ENCODE data around the gene ZNF587. TPM values are rescaled to one million over a fixed set of nuclear protein-coding genes. Genes with fewer than 3 reads are reported as not detected.

Gene ZNF587
- total RNA-seq, 1 experiment from 2014 or later: 57.3 TPM

- H3K4me1 ChIP-seq (ENCODE audit: control insufficient read depth, insufficient read depth, low read length): no peaks in the 10 kb centered on the region
- ATAC-seq: no peak
- TF ChIP-seq SIN3A (IDR thresholded peaks at IDR 0.05; ENCODE audit: borderline replicate concordance, insufficient read depth, low read depth, low read length): no peak
- TF ChIP-seq, protein P1, sequence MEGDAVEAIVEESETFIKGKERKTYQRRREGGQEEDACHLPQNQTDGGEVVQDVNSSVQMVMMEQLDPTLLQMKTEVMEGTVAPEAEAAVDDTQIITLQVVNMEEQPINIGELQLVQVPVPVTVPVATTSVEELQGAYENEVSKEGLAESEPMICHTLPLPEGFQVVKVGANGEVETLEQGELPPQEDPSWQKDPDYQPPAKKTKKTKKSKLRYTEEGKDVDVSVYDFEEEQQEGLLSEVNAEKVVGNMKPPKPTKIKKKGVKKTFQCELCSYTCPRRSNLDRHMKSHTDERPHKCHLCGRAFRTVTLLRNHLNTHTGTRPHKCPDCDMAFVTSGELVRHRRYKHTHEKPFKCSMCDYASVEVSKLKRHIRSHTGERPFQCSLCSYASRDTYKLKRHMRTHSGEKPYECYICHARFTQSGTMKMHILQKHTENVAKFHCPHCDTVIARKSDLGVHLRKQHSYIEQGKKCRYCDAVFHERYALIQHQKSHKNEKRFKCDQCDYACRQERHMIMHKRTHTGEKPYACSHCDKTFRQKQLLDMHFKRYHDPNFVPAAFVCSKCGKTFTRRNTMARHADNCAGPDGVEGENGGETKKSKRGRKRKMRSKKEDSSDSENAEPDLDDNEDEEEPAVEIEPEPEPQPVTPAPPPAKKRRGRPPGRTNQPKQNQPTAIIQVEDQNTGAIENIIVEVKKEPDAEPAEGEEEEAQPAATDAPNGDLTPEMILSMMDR (IDR thresholded peaks at IDR 0.05): peak; percentile 55; the same call in 1 of the 2 replicates
- intact Hi-C loops (cut with micrococcal nuclease; ENCODE audit: unreplicated experiment) (no loop called here), in situ Hi-C loops (cut with HindIII; ENCODE audit: low pct_unique_long_range_greater_than_20kb, low sequenced_read_pairs) (no loop called here)
- no peaks in the 10 kb centered on the region for H3K27me3 ChIP-seq (ENCODE audit: control insufficient read depth, insufficient read depth, low read length)
- DNase-seq (ENCODE audit: low read depth, low spot score): no peak
- ChIA-PET CTCF (no interaction called here), POLR2A (no interaction called here)
- no TSS peak for BruUV-seq (replicated peaks)
- no peak overlapping the region for H3K4me3 ChIP-seq (ENCODE audit: low read depth in 2 of 2, low read length in 2 of 2)
- H3K9me3 ChIP-seq (ENCODE audit: control insufficient read depth, insufficient read depth, low read depth, low read length): peaks cover 18% of the 10 kb centered on the region; the same call in 1 of the 2 replicates
- no peaks in the 10 kb centered on the region for H3K36me3 ChIP-seq (ENCODE audit: control insufficient read depth, insufficient read depth, low read length)
- H3K27ac ChIP-seq (ENCODE audit: low read length): no peak overlapping the region
Observed at GRCh38 chr19:57903618-57904184, 54.0 kb downstream of the ZNF587 start.

DNA sequence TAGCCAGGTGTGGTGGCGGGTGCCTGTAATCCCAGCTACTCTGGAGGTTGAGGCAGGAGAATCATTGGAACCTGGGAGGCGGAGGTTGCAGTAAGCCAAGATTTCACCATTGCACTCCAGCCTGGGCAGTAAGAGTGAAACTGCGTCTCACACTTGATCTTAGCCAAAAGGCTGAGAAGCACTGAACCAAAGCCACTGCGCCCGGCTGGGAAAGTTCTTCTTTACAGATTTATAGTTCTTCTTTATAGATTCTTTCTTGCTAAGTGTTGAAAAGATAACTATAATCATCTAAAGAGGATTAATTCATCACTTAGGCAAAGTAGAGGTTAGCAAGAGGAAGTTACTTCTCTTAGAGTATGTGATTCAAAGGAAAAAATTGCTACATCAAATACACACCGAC is 55.6 kb downstream of the ZNF587 start:
- CTCF ChIA-PET: no interaction called here
- H3K4me1 ChIP-seq (ENCODE audit: control insufficient read depth, insufficient read depth, low read length): no peaks in the 10 kb centered on the region
- in situ Hi-C loops (cut with HindIII; ENCODE audit: low pct_unique_long_range_greater_than_20kb, low sequenced_read_pairs): no loop called here
- DNase-seq (ENCODE audit: low read depth, low spot score): no peak
- no peak for ATAC-seq
- BruUV-seq (replicated peaks): no TSS peak
- H3K36me3 ChIP-seq (ENCODE audit: control insufficient read depth, insufficient read depth, low read length): no peaks in the 10 kb centered on the region
- no peak overlapping the region for H3K4me3 ChIP-seq (ENCODE audit: low read depth in 2 of 2, low read length in 2 of 2)
- peaks cover 21% of the 10 kb centered on the region; the same call in 1 of the 2 replicates for H3K9me3 ChIP-seq (ENCODE audit: control insufficient read depth, insufficient read depth, low read depth, low read length)
- POLR2A ChIA-PET: no interaction called here
- H3K27me3 ChIP-seq (ENCODE audit: control insufficient read depth, insufficient read depth, low read length): no peaks in the 10 kb centered on the region
- intact Hi-C loops (cut with micrococcal nuclease; ENCODE audit: unreplicated experiment): no loop called here
- TF ChIP-seq REST (IDR thresholded peaks at IDR 0.05; ENCODE audit: insufficient read depth in 1 of 2, low read depth in 2 of 2, low read length in 1 of 2) (no peak), SIN3A (IDR thresholded peaks at IDR 0.05; ENCODE audit: borderline replicate concordance, insufficient read depth, low read depth, low read length) (no peak)
- H3K27ac ChIP-seq (ENCODE audit: low read length): no peak overlapping the region

DNA sequence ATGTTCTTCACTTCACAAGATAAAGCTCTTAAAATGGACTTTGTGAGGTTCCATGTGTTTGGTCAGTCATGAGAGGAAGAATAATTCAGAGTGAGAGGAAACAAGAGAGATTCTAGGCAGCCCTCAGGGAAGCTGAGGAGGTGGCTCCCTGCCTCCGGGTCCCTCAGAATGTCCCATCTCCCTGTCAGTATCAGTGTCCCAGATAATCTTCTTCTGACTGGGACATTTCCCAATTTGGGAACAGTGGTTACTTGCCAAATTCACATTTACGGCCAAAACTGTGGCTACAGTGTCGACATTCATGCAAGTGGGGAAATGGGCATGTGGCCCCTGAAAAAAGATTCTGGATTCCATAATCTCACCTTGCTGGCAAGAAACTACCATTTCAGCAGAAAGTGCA is 57.7 kb downstream of the ZNF587 start:
- no peak overlapping the region for H3K4me3 ChIP-seq (ENCODE audit: low read depth in 2 of 2, low read length in 2 of 2)
- intact Hi-C loops (cut with micrococcal nuclease; ENCODE audit: unreplicated experiment) (no loop called here), in situ Hi-C loops (cut with HindIII; ENCODE audit: low pct_unique_long_range_greater_than_20kb, low sequenced_read_pairs) (no loop called here)
- TF ChIP-seq REST (IDR thresholded peaks at IDR 0.05; ENCODE audit: insufficient read depth in 1 of 2, low read depth in 2 of 2, low read length in 1 of 2) (no peak), POLR2AphosphoS5 (IDR thresholded peaks at IDR 0.05; ENCODE audit: low read depth, low read length) (no peak), TCF7L2 (IDR thresholded peaks at IDR 0.05; ENCODE audit: low read depth, low read length) (no peak), SIN3A (IDR thresholded peaks at IDR 0.05; ENCODE audit: borderline replicate concordance, insufficient read depth, low read depth, low read length) (no peak)
- TF ChIP-seq, protein P1 (IDR thresholded peaks at IDR 0.05): no peak
- no TSS peak for BruUV-seq (replicated peaks)
- ChIA-PET POLR2A (no interaction called here), CTCF (interaction anchor here (0.7 kb wide), 1 partner anchor 421 kb away, joined by 3 read pairs; no protein-coding TSS in a partner anchor)
- no peaks in the 10 kb centered on the region for H3K27me3 ChIP-seq (ENCODE audit: control insufficient read depth, insufficient read depth, low read length)
- H3K9me3 ChIP-seq (ENCODE audit: control insufficient read depth, insufficient read depth, low read depth, low read length): peaks cover 33% of the 10 kb centered on the region; the same call in 1 of the 2 replicates
- ATAC-seq: no peak
- no peak for DNase-seq (ENCODE audit: low read depth, low spot score)
- H3K4me1 ChIP-seq (ENCODE audit: control insufficient read depth, insufficient read depth, low read length): no peaks in the 10 kb centered on the region
- H3K27ac ChIP-seq (ENCODE audit: low read length): no peak overlapping the region
- H3K36me3 ChIP-seq (ENCODE audit: control insufficient read depth, insufficient read depth, low read length): peaks cover 3% of the 10 kb centered on the region; the same call in 1 of the 2 replicates
